Pancreas (tissue), 10 donors: ENCODE data around the gene USP5. TPM values are rescaled to one million over a fixed set of nuclear protein-coding genes. Genes with fewer than 3 reads are reported as not detected.
"Not testable (repeated sequence)": the region's sequence is repeated elsewhere in the genome, so short reads cannot be mapped to it uniquely, and the experiment has no call there.

Experiments used
- ATAC-seq, 4 donors: fragments of 200-7000 bp; cut with Tn5 transposase; one replicate each; pipeline versions ENCODE4 v1.8.0 to v1.9.1; 2020; ENCODE audit warnings: mild to moderate bottlenecking in 4 of 4, moderate library complexity in 4 of 4
- DNase-seq, 6 donors: peaks; one replicate each; pipeline ENCODE4 v3.0.0-alpha.2; 2020
- FAIRE-seq: peaks from 2 replicates; lab custom pipeline; 2012; peaks lifted over from hg19 to GRCh38; lab: Jason Lieb, UNC
- H3K27ac ChIP-seq, 4 donors: fragments of 200-600 bp; sonication (generic); 1 replicate in 3 of 4; 2 replicates in 1 of 4; pipeline versions ENCODE4 v1.5.0 to v1.8.0; 2020
- H3K27me3 ChIP-seq, 4 donors: fragments of 200-600 bp; one replicate each; pipeline ENCODE4 v1.8.0; 2021
- H3K36me3 ChIP-seq, 3 donors: fragments of 200-600 bp; sonication (generic) in 1 of 3; one replicate each; pipeline versions ENCODE4 v1.5.0 to v1.8.0; 2020 to 2021
- H3K4me1 ChIP-seq, 3 donors: fragments of 200-600 bp; one replicate each; pipeline ENCODE4 v1.8.0; 2021
- H3K4me3 ChIP-seq, 4 donors: fragments of 200-600 bp; sonication (generic) in 2 of 4; one replicate each; pipeline versions ENCODE4 v1.5.0 to v1.8.0; 2020 to 2021
- H3K9me3 ChIP-seq, 4 donors: fragments of 200-600 bp; one replicate each; pipeline ENCODE4 v1.8.0; 2021
- CTCF ChIP-seq, 4 donors: fragments of 200-600 bp; sonication (generic) in 3 of 4; IDR thresholded peaks; one replicate each; pipeline versions ENCODE4 v1.5.0 to v1.8.0; 2021; ENCODE audit warnings: antibody characterized with exemption in 4 of 4
- WGBS, 2 donors: extraction: QIAGEN DNeasy Blood & Tissue Kit; methylation state at CpG; one replicate each; pipeline ENCODE4 v1.1.7; 2013; 5-methylcytosine and 5-hydroxymethylcytosine counted together
- intact Hi-C, 3 donors: fragments of 100-400 bp; cut with DNase I; formaldehyde crosslinking; loops; one replicate each; pipeline versions ENCODE4 v1.11.1 to v1.14.2; 2022
- polyA plus RNA-seq, 2 donors: library from polyadenylated mRNA; stranded (reverse); fragments of 200-250 nt; gene quantifications; one replicate each; pipeline ENCODE4 v1.2.3, GENCODE V29; 2013
- total RNA-seq, 6 donors: library from RNA; stranded (reverse); fragmentation: NEBNext Ultra II Directional in 4 of 6; extraction: Animal tissue kit (Norgen Biotek cat#: 25700) in 4 of 6; gene quantifications; one replicate each; pipeline versions ENCODE4 v1.2.1 to v1.2.4, GENCODE V29; 2021 to 2023
- donor health status: healthy with polysubstance abuse.
- donor health status: DM: no; HTN: no; CAD: no; lungs with moderate emphysema.
- donor health status: DM: no; HTN: no; CAD: no.
- donor health status: control.
- donor health status: control.
- donor health status: Bipolar disorder and iron deficiency.
- donor health status: DM: yes; HTN: yes; CAD: no.
- donor health status: DM: no; HTN: no; CAD: no.
- donor health status: DM: no; HTN: no; CAD: no.
- donor health status: DM: yes; HTN: yes; CAD: no.

The USP5 gene
- total and polyA plus RNA-seq, 8 donors: 17.8 to 38.4 (median 25.3) TPM

- Histone ChIP-seq H3K27me3 (no peaks in the 10 kb centered on the region), H3K4me3 (no peak overlapping the region), H3K36me3 (no peaks in the 10 kb centered on the region), H3K4me1 (peaks cover 0 to 4% (median 0%) of the 10 kb centered on the region in 3 donors), H3K27ac (no peak overlapping the region), H3K9me3 (no peaks in the 10 kb centered on the region)
- TF ChIP-seq CTCF (IDR thresholded peaks at IDR 0.05): no peak
- FAIRE-seq (no peak), DNase-seq (no peak), ATAC-seq (no peak)
- intact Hi-C loops: no loop called here
- 80 to 81% methylated on average over 22 of the region's 22 CpGs for WGBS, 2 donors
These were observed 32.6 kb downstream of the USP5 start for GRCh38 chr12:6884539-6884938.

- H3K27ac ChIP-seq, H3K4me3 ChIP-seq, H3K9me3 ChIP-seq, intact Hi-C loops, H3K27me3 ChIP-seq, ATAC-seq, FAIRE-seq, H3K36me3 ChIP-seq, H3K4me1 ChIP-seq, DNase-seq: not testable (repeated sequence)
- 59 to 68% methylated on average over 11 to 12 of the region's 15 CpGs for WGBS, 2 donors
These were observed 34.5 kb downstream of the USP5 start for GRCh38 chr12:6886206-6886999.

- 76 to 84% methylated on average over 8 of the region's 8 CpGs for WGBS, 2 donors
- FAIRE-seq (no peak), ATAC-seq (no peak), DNase-seq (no peak)
- Histone ChIP-seq H3K27me3 (no peaks in the 10 kb centered on the region), H3K36me3 (no peaks in the 10 kb centered on the region), H3K9me3 (no peaks in the 10 kb centered on the region), H3K4me3 (no peak overlapping the region), H3K4me1 (no peaks in the 10 kb centered on the region), H3K27ac (no peak overlapping the region)
- no peak for TF ChIP-seq CTCF (IDR thresholded peaks at IDR 0.05)
- intact Hi-C loops: no loop called here
These were observed 35.5 kb downstream of the USP5 start for GRCh38 chr12:6887460-6887859.

- no peak overlapping the region for H3K4me3 ChIP-seq
- TF ChIP-seq CTCF (IDR thresholded peaks at IDR 0.05): no peak
- ATAC-seq: no peak
- intact Hi-C loops: no loop called here
- no peak overlapping the region for H3K27ac ChIP-seq
- no peak for DNase-seq
- H3K36me3 ChIP-seq: no peaks in the 10 kb centered on the region
- WGBS, 2 donors: 88 to 92% methylated on average over 2 of the region's 2 CpGs
- no peaks in the 10 kb centered on the region for H3K4me1 ChIP-seq
- no peak for FAIRE-seq
- no peaks in the 10 kb centered on the region for H3K9me3 ChIP-seq
- H3K27me3 ChIP-seq: no peaks in the 10 kb centered on the region
These were observed 36.4 kb downstream of the USP5 start for GRCh38 chr12:6888360-6888759.

- WGBS, 2 donors: 52 to 55% methylated on average over 7 of the region's 7 CpGs
- DNase-seq, H3K4me3 ChIP-seq, H3K9me3 ChIP-seq, H3K4me1 ChIP-seq, FAIRE-seq, H3K27ac ChIP-seq, intact Hi-C loops, H3K36me3 ChIP-seq, ATAC-seq, H3K27me3 ChIP-seq: not testable (repeated sequence)
These were observed 36.8 kb downstream of the USP5 start for GRCh38 chr12:6888794-6889193.

- not testable (repeated sequence) for DNase-seq
These were observed 38.0 kb downstream of the USP5 start for GRCh38 chr12:6889775-6890573.

More at GRCh38 chr12:6889775-6890573, 38.0 kb downstream of the USP5 start:
- H3K9me3 ChIP-seq, ATAC-seq, intact Hi-C loops, H3K4me1 ChIP-seq, H3K4me3 ChIP-seq, FAIRE-seq, H3K36me3 ChIP-seq, H3K27me3 ChIP-seq: not testable (repeated sequence)
- peak overlapping the region in 3 of 4 donors; percentile 17 to 90 (median 87) for H3K27ac ChIP-seq
- WGBS, 2 donors: 94 to 97% methylated on average over 21 of the region's 21 CpGs
